Activated CD4-positive, alpha-beta T cell treated with anti-CD3 and anti-CD28 coated beads, Interleukin-2, amount 50 U/mL, for 24 hours (primary cell): Measurements from ENCODE around the gene LDLR.

ENCODE experiments used
- DNase-seq, 2 donors: peaks; one replicate each; pipeline ENCODE4 v3.0.0-alpha.2; 2020; ENCODE audit warnings: low read depth in 1 of 2, low spot score in 1 of 2

LDLR gene

GRCh38 chr19:11089254-11090013 lies at the start of gene LDLR:
Gene LDLR, plus strand, starts transcription at chr19:11089463. Its CDS starts 86 bp downstream, at chr19:11089549.
- DNase-seq = peak; percentile 26 to 75

DNA sequence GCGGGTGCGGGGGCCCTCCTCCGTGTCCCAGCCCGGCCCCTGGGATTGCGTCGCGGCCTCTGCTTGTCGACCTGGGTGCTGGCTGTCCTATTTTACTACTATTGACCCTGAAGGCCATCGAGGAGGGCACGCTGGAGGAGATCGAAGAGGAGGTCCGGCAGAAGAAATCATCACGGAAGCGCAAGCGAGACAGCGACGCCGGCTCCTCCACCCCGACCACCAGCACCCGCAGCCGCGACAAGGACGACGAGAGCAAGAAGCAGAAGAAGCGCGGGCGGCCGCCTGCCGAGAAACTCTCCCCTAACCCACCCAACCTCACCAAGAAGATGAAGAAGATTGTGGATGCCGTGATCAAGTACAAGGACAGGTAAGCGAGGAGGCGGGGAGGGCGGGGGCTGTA lies 48.1 kb upstream of the LDLR start:
- DNase-seq = no peak

- no peak for DNase-seq
Observed at GRCh38 chr19:11041966-11042627, 47.2 kb upstream of the LDLR start.

DNA sequence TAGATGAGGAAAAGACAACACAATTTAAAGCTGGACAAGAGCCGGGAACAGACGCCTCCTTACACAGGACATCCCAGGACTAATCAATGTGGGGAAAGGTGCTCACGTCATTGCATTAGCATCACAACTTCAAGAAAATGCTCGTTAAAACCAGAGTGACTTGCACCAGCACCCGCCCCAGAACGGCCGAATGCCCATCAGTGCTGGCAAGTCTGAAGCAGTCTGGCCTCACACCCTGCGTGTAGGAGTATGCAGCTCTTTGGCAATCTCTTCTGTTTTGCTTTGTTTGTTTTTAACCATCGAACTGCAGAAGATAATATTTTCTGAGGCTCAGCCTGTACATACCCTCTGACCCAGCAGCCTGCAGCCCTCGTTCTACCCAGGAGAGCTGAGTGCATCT lies 44.8 kb upstream of the LDLR start:
- no peak for DNase-seq

- no peak for DNase-seq
Observed at GRCh38 chr19:11045536-11045935, 43.7 kb upstream of the LDLR start.

GRCh38 chr19:11046605-11047354 lies 42.5 kb upstream of the LDLR start:
- DNase-seq = no peak

DNA sequence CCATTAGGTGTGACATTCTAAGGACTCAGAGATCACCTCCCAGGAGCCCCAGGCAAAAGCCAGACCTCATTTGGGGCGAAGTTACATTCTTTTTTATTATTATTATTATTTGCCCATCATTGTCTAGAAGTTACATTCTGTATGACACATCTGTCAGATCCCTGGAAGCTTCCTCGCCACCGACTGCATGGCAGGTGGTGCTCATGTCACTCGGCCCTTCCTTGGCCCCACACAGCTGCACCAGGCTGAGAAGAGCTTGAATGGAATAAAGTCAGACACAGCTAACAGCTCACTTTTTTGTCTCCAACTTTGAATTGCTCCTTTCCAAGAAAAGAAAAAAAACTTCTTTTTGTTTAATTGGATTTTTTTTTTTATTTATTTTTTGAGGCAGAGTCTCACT lies 41.4 kb upstream of the LDLR start:
- no peak for DNase-seq

GRCh38 chr19:11050323-11051114 lies 38.7 kb upstream of the LDLR start:
- DNase-seq = no peak

DNA sequence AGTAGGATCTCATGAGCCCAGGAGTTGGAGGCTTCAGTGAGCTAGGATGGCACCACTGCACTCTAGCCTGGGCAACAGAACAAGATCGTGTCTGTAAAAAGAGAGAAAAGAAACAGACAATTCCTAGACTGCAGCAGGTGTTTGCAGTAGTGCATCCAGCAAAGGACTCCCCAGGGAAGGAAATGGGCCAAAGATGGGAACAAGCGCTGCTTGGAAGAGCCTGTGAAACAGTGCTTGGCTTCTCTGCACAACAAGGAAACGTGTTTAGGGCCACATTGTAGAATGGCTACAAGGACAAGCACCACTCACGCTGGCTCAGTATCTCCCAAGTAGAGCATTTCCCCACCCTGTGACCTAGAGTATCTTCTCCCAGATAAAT lies 35.5 kb upstream of the LDLR start:
- DNase-seq = no peak

- DNase-seq = no peak
Observed at GRCh38 chr19:11054200-11054599, 35.1 kb upstream of the LDLR start.

DNA sequence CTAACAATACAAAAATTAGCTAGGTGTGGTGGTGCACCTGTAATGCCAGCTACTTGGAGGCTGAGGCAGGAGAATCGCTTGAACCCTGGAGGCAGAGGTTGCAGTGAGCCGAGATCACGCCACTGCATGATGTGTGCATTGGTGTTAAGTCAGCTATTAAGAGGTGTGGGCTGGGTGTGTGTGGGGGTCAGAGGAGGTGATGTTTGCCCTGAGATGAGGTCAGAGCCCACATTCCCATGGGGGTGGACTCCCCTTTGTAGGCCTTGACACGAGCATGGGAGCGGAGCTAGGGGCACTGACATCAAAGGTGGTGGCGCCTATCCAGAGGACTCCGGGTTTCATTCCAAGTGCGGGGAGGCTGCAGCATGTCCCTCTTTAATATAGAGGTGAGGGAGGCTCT lies 34.6 kb upstream of the LDLR start:
- no peak for DNase-seq

GRCh38 chr19:11058246-11059030 lies 30.8 kb upstream of the LDLR start:
- no peak for DNase-seq

DNA sequence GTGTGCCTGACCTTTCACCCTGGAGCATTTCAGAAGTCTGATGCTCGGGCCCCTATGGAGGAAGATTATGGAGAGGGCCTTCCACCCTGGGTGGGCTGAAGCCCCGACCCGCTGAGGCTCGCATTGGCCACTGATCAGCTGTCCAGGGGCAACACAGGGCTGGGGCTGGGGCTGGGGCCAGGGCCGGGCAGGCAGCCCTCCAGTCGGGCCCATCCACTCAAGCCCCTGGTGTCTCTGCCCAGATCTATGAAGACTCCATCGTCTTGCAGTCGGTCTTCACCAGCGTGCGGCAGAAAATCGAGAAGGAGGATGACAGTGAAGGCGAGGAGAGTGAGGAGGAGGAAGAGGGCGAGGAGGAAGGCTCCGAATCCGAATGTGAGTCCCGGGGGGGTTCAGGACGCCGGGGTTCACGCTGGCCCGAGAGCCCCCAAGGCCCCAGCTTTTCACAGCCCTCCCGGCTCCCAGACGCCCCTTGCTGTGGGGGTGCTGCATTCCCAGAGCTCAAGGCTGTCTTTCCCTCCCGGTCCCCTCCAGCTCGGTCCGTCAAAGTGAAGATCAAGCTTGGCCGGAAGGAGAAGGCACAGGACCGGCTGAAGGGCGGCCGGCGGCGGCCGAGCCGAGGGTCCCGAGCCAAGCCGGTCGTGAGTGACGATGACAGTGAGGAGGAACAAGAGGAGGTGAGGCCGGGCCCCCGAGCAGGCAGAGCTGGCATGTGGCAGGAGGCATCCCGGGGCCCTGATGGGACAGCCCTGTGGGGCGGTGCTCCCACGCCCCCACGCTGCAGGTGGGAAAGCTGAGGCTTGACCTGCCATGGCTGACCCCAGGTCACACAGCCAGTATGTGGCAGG lies 29.5 kb upstream of the LDLR start:
- DNase-seq = no peak

- no peak for DNase-seq
Observed at GRCh38 chr19:11061952-11062351, 27.3 kb upstream of the LDLR start.

GRCh38 chr19:11063434-11063833 lies 25.8 kb upstream of the LDLR start:
- DNase-seq = no peak

DNA sequence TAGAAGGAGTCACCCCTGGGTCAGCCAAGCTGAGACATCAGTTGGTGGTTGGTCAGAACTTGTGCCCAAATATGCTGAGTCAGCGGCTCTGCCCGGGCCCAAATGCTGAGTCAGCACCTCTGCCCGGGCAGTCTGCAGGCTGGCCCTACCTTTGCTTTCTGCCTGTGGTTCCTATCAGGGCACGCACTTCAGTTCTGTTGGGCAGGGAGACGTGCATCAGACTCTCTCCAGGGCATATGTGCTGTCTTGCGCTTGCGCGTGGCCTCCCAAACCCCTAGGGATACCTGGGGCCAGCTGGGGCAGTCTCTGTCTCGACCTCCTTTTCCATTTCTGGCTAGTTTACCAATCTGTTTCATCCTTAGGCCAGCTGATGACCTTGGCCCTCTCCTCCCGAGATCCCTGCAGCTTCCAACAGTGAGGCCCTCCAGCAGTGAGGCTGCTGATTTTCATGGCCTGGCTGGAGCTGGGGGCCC lies 24.4 kb upstream of the LDLR start:
- DNase-seq = no peak

DNA sequence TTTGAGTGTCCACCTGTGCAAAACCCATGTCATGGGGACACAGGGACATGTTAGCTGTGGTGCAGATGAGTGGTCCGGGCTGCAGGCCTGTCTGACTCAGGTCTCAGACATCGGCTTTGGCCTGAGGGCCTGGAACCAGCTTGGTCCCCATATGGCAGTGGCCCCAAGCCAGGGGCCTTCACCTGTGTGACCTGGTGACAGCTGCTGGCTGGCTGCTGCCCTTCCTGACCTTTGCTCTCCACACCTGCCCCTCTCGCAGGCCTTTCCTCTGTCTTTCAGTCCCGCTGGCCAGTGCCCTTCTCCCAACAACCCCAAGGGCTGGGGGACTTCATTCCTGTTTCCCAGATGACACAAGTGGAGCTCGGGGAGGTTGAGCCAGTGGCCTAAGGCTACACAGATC lies 22.9 kb upstream of the LDLR start:
- DNase-seq = no peak

DNA sequence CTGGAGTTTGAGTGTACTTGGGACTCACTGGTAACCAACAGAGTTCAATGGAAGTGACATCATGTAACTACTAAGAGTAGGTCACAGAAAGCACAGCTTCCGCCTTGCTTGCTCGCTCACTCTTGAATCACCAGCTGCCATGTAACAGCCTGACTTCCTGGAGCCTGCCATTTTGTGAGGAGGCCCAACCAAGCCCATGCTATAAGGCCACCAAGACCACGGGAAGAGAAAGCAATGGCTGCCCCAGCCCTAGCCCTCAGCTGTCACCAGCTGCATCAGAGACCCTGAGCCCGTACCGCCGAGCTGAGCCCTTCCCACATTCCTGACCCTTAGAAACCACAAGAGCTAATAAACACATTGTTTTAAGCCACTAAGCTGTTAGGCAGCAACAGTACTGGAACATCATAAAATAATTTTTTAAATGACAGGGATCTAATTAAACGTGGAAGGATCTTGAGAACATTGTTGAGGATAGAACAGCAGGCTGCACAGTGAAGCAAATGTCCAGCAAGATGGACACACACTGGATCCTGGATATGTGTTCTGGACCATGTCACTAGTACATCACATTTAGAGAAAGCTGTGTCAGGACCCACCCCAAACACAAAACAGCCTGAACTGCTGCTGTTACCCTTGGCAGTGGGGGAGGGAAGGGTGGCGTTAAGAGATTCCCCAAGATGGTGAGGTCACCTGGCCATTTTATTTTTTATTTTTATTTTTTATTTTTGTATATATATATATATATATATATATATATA lies 21.7 kb upstream of the LDLR start:
- DNase-seq = no peak

GRCh38 chr19:11069561-11069960 lies 19.7 kb upstream of the LDLR start:
- no peak for DNase-seq
